Endodermal cell (in vitro differentiated cells): ENCODE measurements around the gene ANO8. TPM values are rescaled to one million over a fixed set of nuclear protein-coding genes. Genes with fewer than 3 reads are reported as not detected.

Experiments used
- DNase-seq: peaks from one replicate; pipeline ENCODE4 v3.0.0-alpha.2; 2017
- H3K27ac ChIP-seq: 2 replicates; pipeline ENCODE4 v1.5.1; 2013; ENCODE audit warnings: mild to moderate bottlenecking, low read depth, low read length, moderate library complexity
- H3K27me3 ChIP-seq: 2 replicates; pipeline ENCODE4 v1.6.1; 2013; ENCODE audit warnings: mild to moderate bottlenecking, low read length, moderate library complexity; ENCODE audit not compliant: insufficient read depth, control insufficient read depth, poor library complexity, severe bottlenecking
- H3K36me3 ChIP-seq: 2 replicates; pipeline ENCODE4 v1.7.0; 2013; ENCODE audit warnings: mild to moderate bottlenecking, low read length, moderate library complexity; ENCODE audit not compliant: control insufficient read depth, insufficient read depth
- H3K4me1 ChIP-seq: one replicate; pipeline ENCODE4 v1.7.0; 2013; ENCODE audit warnings: low read length; ENCODE audit not compliant: control insufficient read depth, insufficient read depth
- H3K4me3 ChIP-seq: 2 replicates; pipeline ENCODE4 v1.5.1; 2013; ENCODE audit warnings: mild to moderate bottlenecking, low read length, moderate library complexity
- H3K9ac ChIP-seq: 2 replicates; pipeline ENCODE4 v1.6.1; 2013; ENCODE audit warnings: mild to moderate bottlenecking, low read length, moderate library complexity; ENCODE audit not compliant: poor library complexity, severe bottlenecking; ENCODE audit errors: extremely low read depth
- H3K9me3 ChIP-seq: 2 replicates; pipeline ENCODE4 v1.6.1; 2013; ENCODE audit warnings: mild to moderate bottlenecking, low read length, moderate library complexity; ENCODE audit not compliant: control insufficient read depth
- H3K27ac Mint-ChIP-seq: 2 replicates; pipeline ENCODE4 v1.8.0; 2020; ENCODE audit warnings: mixed read lengths
- H3K27me3 Mint-ChIP-seq: 2 replicates; pipeline ENCODE4 v1.8.0; 2021; ENCODE audit warnings: mild to moderate bottlenecking, mixed read lengths; ENCODE audit not compliant: insufficient read depth
- H3K36me3 Mint-ChIP-seq: 2 replicates; pipeline ENCODE4 v1.8.0; 2020; ENCODE audit warnings: low read depth, mixed read lengths
- H3K4me1 Mint-ChIP-seq: 2 replicates; pipeline ENCODE4 v1.8.0; 2020; ENCODE audit warnings: mixed read lengths
- H3K4me3 Mint-ChIP-seq: 2 replicates; pipeline ENCODE4 v1.8.0; 2020; ENCODE audit warnings: mild to moderate bottlenecking, moderate library complexity, mixed read lengths
- H3K9me3 Mint-ChIP-seq: 2 replicates; pipeline ENCODE4 v1.8.0; 2020; ENCODE audit warnings: mild to moderate bottlenecking, mixed read lengths
- WGBS, 2 experiments: methylation state at CpG; one replicate each; pipeline versions ENCODE4 v1.1.5 to v1.1.7; 2013; ENCODE audit warnings: missing lambda C conversion rate in 2 of 2, mixed read lengths in 1 of 2; ENCODE audit not compliant: insufficient coverage in 1 of 2, insufficient read length in 1 of 2; 5-methylcytosine and 5-hydroxymethylcytosine counted together
- total RNA-seq, 2 donors: library from RNA; stranded (reverse); fragmentation: NEBNext Ultra II Directional in 1 of 2; extraction: Animal tissue kit (Norgen Biotek cat#: 25700) in 1 of 2; gene quantifications; 2 replicates in 1 of 2; 3 replicates in 1 of 2; pipeline ENCODE4 v1.2.1, GENCODE V29; 2021
- TF ChIP-seq, protein P1 (sequence below): fragments of 200-600 bp; sonication (generic); conservative IDR thresholded peaks from 2 replicates; pipeline ENCODE4 v1.5.0; 2021; ENCODE audit warnings: antibody characterized with exemption, mild to moderate bottlenecking

ANO8 gene
- total RNA-seq, 2 donors from 2014 or later, result 27.5 to 29.5 TPM

DNA sequence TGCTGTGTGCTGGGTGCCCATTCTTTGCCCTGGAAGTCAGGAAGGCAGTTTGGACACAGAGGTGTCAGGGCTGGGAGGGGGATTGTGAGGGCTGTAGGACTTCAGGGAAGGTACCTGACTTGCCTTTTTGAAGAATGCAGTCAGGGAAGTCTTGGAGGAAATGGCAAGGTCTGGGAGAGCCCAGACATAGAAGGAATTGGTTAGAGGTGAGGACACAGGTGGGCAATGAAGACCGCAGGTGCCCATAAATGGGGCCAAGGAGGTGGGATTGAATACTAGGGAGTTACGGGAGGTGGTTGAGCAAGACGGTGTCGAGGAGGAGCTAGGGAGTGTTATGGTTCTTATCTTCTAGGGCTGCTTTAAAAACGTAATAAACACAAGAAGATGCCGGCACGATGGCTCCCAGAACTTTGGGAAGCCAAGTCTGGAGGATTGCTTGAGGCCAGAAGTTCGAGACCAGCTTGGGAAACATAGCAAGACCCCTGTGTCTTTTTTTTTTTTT lies 26.7 kb downstream of the ANO8 start:
- peak overlapping the region; percentile 48 for H3K27ac Mint-ChIP-seq
- H3K4me1 Mint-ChIP-seq, result peaks cover 20% of the 10 kb centered on the region
- WGBS, 2 experiments, result 93 to 96% methylated on average over 7 to 8 of the region's 8 CpGs
- Histone ChIP-seq H3K27ac (no peak overlapping the region), H3K9me3 (no peaks in the 10 kb centered on the region), H3K27me3 (no peaks in the 10 kb centered on the region), H3K9ac (no peak overlapping the region), H3K4me3 (no peak overlapping the region), H3K4me1 (peaks cover 6% of the 10 kb centered on the region), H3K36me3 (peaks cover 11% of the 10 kb centered on the region)
- no peaks in the 10 kb centered on the region for H3K9me3 Mint-ChIP-seq
- TF ChIP-seq, protein P1, sequence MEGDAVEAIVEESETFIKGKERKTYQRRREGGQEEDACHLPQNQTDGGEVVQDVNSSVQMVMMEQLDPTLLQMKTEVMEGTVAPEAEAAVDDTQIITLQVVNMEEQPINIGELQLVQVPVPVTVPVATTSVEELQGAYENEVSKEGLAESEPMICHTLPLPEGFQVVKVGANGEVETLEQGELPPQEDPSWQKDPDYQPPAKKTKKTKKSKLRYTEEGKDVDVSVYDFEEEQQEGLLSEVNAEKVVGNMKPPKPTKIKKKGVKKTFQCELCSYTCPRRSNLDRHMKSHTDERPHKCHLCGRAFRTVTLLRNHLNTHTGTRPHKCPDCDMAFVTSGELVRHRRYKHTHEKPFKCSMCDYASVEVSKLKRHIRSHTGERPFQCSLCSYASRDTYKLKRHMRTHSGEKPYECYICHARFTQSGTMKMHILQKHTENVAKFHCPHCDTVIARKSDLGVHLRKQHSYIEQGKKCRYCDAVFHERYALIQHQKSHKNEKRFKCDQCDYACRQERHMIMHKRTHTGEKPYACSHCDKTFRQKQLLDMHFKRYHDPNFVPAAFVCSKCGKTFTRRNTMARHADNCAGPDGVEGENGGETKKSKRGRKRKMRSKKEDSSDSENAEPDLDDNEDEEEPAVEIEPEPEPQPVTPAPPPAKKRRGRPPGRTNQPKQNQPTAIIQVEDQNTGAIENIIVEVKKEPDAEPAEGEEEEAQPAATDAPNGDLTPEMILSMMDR, result no peak
- H3K36me3 Mint-ChIP-seq, result no peaks in the 10 kb centered on the region
- DNase-seq, result no peak
- peak overlapping the region; percentile 77 for H3K4me3 Mint-ChIP-seq
- H3K27me3 Mint-ChIP-seq, result no peaks in the 10 kb centered on the region

DNA sequence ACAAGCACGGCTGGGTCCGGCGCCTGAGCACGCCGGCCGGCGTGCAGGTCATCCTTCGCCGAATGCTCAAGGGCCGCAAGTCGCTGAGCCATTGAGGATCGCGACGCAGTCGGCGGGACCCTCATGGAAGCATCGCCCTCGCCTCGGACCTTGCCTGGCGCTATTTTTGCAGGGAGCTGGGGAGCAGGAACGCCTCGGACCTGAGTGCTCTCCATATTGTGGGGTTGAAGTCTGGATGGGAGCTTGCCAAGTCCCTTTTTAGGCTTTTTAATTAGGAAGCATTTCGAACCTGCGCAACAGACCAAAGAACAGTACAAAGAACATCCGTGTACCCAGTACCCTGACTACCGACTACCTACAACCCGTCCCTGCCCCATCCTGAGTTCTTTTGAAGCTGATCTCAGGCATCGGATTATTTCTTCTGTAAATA lies 28.4 kb downstream of the ANO8 start:
- H3K4me1 Mint-ChIP-seq, result peaks cover 25% of the 10 kb centered on the region
- H3K27me3 ChIP-seq, result no peaks in the 10 kb centered on the region
- H3K9me3 Mint-ChIP-seq, result no peaks in the 10 kb centered on the region
- peak overlapping the region; percentile 73 for H3K27ac ChIP-seq
- H3K27ac Mint-ChIP-seq, result peak overlapping the region; percentile 95
- TF ChIP-seq, protein P1, result no peak
- H3K36me3 Mint-ChIP-seq, result no peaks in the 10 kb centered on the region
- DNase-seq, result no peak
- H3K4me1 ChIP-seq, result peaks cover 6% of the 10 kb centered on the region
- H3K4me3 ChIP-seq, result peak overlapping the region; percentile 93
- H3K36me3 ChIP-seq, result peaks cover under 1% of the 10 kb centered on the region
- H3K9ac ChIP-seq, result peak overlapping the region; percentile 70
- no peaks in the 10 kb centered on the region for H3K9me3 ChIP-seq
- WGBS, 2 experiments, result 7% methylated on average over 14 to 28 of the region's 28 CpGs
- H3K27me3 Mint-ChIP-seq, result no peaks in the 10 kb centered on the region
- peak overlapping the region; percentile 77 for H3K4me3 Mint-ChIP-seq

DNA sequence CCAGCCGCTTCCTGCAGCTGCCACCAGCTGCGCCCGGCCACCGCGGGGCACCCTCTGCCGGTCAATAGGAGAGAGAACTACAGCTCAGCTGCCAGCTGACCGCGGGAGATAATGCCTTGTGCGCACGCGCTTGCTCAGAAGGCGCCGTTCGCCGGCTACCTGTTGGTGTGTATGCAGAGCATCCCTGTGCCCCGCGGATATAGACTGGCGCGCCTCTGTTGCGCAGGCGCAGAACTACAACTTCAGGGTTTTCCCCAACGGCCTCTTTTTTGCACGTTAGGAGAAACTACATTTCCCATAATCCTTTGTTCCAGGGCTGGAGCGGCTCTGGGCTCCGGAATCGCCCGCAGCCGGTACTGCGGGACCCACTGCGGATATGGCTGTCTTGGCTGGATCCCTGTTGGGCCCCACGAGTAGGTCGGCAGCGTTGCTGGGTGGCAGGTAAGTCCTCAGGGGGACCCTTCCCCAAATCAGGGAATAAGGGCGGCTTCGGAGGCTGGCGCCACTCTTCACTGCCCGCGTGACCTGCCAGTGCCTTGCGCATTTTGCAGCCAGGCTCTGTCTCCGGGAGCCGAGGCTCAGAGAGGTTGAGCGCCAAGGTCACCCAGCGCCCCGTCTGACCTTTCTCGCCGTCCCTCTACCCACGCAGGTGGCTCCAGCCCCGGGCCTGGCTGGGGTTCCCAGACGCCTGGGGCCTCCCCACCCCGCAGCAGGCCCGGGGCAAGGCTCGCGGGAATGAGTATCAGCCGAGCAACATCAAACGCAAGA lies 29.0 kb downstream of the ANO8 start, which contains the start of gene MRPL34:
Gene MRPL34, plus strand, starts transcription at position 356 of the 768 bp plus-strand sequence. Its CDS starts 21 bp downstream, at position 377.
- H3K27me3 Mint-ChIP-seq, result no peaks in the 10 kb centered on the region
- Histone ChIP-seq H3K9me3 (no peaks in the 10 kb centered on the region), H3K27me3 (no peaks in the 10 kb centered on the region), H3K4me1 (peaks cover 5% of the 10 kb centered on the region), H3K4me3 (peak within 1 kb of the TSS; percentile 93), H3K9ac (peak within 1 kb of the TSS; percentile 70), H3K27ac (peak within 1 kb of the TSS; percentile 73), H3K36me3 (no peaks in the 10 kb centered on the region)
- TF ChIP-seq, protein P1, result peak; percentile 84
- peak; percentile 100 for DNase-seq
- peak within 1 kb of the TSS; percentile 77 for H3K4me3 Mint-ChIP-seq
- peak within 1 kb of the TSS; percentile 95 for H3K27ac Mint-ChIP-seq
- peaks cover 2% of the 10 kb centered on the region for H3K36me3 Mint-ChIP-seq
- no peaks in the 10 kb centered on the region for H3K9me3 Mint-ChIP-seq
- 0% methylated on average over 33 to 55 of the region's 55 CpGs for WGBS, 2 experiments
- peaks cover 24% of the 10 kb centered on the region for H3K4me1 Mint-ChIP-seq
